SU-DHL-6 (cell line): ENCODE results near the gene CLCF1.

Experiments used
- CTCF ChIP-seq: fragments of 200-600 bp; sonication (generic); IDR thresholded peaks from one replicate; pipeline ENCODE4 v1.5.1; 2017; ENCODE audit warnings: antibody characterized with exemption, mild to moderate bottlenecking, low read length, moderate library complexity; ENCODE audit not compliant: insufficient read depth, poor library complexity, severe bottlenecking
- EZH2phosphoT487 ChIP-seq: fragments of 200-600 bp; sonication (generic), shearing (Covaris generic); conservative IDR thresholded peaks from 2 replicates; pipeline ENCODE4 v1.6.1; 2018; ENCODE audit warnings: mild to moderate bottlenecking, antibody characterized with exemption, low read length, moderate library complexity, mixed read lengths

DNA sequence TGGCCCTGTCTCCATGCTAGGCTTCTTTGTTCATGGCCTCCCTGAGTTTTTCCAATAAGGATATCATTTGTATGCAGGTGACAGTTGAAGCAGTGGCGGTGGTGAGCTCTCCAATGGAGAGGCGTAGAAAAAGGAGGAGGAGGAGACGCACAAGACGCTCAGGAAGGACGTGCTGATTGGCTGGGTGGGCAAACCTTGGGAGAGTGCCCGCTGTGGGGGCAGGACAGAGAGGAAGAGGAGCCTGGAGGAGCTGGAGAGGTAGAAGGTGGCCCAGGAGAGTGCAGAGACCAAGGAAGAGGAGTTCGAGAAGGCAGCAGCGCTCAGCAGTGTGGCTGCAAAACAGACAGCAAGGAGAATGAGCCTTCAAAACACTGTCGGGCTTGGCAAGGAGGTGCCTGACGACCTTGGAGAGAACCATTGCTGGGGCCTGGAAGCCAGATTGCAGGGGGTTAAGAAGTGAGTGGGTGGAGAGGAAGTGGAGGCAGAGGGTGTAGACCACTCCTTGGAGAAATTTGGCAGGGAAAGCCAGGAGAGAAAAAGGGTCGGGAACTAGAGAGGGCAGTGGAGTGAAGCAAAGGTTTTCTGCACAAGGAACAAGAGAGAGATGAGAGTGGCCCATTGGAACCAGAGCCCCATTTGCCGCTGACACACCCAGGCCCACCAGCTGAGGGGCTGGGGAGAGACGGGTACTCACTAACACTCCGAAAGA lies 7.5 kb downstream of the CLCF1 start:
- TF ChIP-seq CTCF (no peak), EZH2phosphoT487 (no peak)
